Trophoblast cell (in vitro differentiated cells and primary cell): ENCODE data around the gene FBXW9.
"Not testable (repeated sequence)": the region's sequence is repeated elsewhere in the genome, so short reads cannot be mapped to it uniquely, and the experiment has no call there.

Experiments used
- DNase-seq, 2 donors: peaks; one replicate each; pipeline ENCODE4 v3.0.0-alpha.2; 2016
- H2AFZ ChIP-seq: 2 replicates; pipeline ENCODE4 v1.6.1; 2013; ENCODE audit warnings: low read length, moderate library complexity, mild to moderate bottlenecking; ENCODE audit not compliant: insufficient read depth, poor library complexity
- H2AK5ac ChIP-seq: 2 replicates; pipeline ENCODE4 v1.6.1; 2013; ENCODE audit warnings: mild to moderate bottlenecking, low read length
- H2BK120ac ChIP-seq: 2 replicates; pipeline ENCODE4 v1.6.1; 2013; ENCODE audit warnings: low read length, mild to moderate bottlenecking, moderate library complexity; ENCODE audit not compliant: insufficient read depth, poor library complexity
- H2BK12ac ChIP-seq: 2 replicates; pipeline ENCODE4 v1.6.1; 2013; ENCODE audit warnings: mild to moderate bottlenecking, low read length, moderate library complexity
- H2BK5ac ChIP-seq: 2 replicates; pipeline ENCODE4 v1.6.1; 2013; ENCODE audit warnings: low read length, low read depth, moderate library complexity, mild to moderate bottlenecking; ENCODE audit not compliant: poor library complexity
- H3K14ac ChIP-seq: 2 replicates; pipeline ENCODE4 v1.6.1; 2013; ENCODE audit warnings: mild to moderate bottlenecking, low read length
- H3K18ac ChIP-seq: 2 replicates; pipeline ENCODE4 v1.6.1; 2013; ENCODE audit warnings: mild to moderate bottlenecking, low read length
- H3K23ac ChIP-seq: 2 replicates; pipeline ENCODE4 v1.6.1; 2013; ENCODE audit warnings: low read length
- H3K27ac ChIP-seq: 2 replicates; pipeline ENCODE4 v1.5.1; 2013; ENCODE audit warnings: low read depth, mild to moderate bottlenecking, inconsistent platforms, low read length, moderate library complexity
- H3K27me3 ChIP-seq: 2 replicates; pipeline ENCODE4 v1.6.1; 2013; ENCODE audit warnings: inconsistent platforms, mild to moderate bottlenecking, low read length, moderate library complexity; ENCODE audit not compliant: insufficient read depth
- H3K36me3 ChIP-seq, 2 experiments: 1 replicate in 1 of 2; 2 replicates in 1 of 2; pipeline ENCODE4 v1.6.1; 2013; ENCODE audit warnings: low read length in 2 of 2, mild to moderate bottlenecking in 2 of 2, moderate library complexity in 1 of 2; ENCODE audit not compliant: insufficient read depth in 2 of 2, control insufficient read depth in 1 of 2
- H3K4ac ChIP-seq: 2 replicates; pipeline ENCODE4 v1.6.1; 2013; ENCODE audit warnings: low read depth, mild to moderate bottlenecking, low read length, moderate library complexity
- H3K4me1 ChIP-seq, 2 experiments: 1 replicate in 1 of 2; 2 replicates in 1 of 2; pipeline ENCODE4 v1.6.1; 2013; ENCODE audit warnings: low read length in 2 of 2, mild to moderate bottlenecking in 2 of 2, moderate library complexity in 1 of 2; ENCODE audit not compliant: insufficient read depth in 2 of 2, control insufficient read depth in 1 of 2
- H3K4me2 ChIP-seq: 2 replicates; pipeline ENCODE4 v1.6.1; 2013; ENCODE audit warnings: inconsistent platforms, mild to moderate bottlenecking, low read length, moderate library complexity
- H3K4me3 ChIP-seq: 2 replicates; pipeline ENCODE4 v1.5.1; 2013; ENCODE audit warnings: mild to moderate bottlenecking, low read depth, low read length, inconsistent platforms
- H3K79me1 ChIP-seq: one replicate; pipeline ENCODE4 v1.6.1; 2013; ENCODE audit warnings: low read length
- H3K79me2 ChIP-seq: 2 replicates; pipeline ENCODE4 v1.6.1; 2013; ENCODE audit warnings: low read length, mild to moderate bottlenecking; ENCODE audit not compliant: control insufficient read depth, insufficient read depth, poor library complexity
- H3K9ac ChIP-seq: 2 replicates; pipeline ENCODE4 v1.6.1; 2013; ENCODE audit warnings: mild to moderate bottlenecking, low read length
- H3K9me3 ChIP-seq: 2 replicates; pipeline ENCODE4 v1.6.1; 2013; ENCODE audit warnings: low read depth, mild to moderate bottlenecking, control low read depth, inconsistent platforms, low read length; ENCODE audit not compliant: insufficient read depth
- H4K12ac ChIP-seq: 2 replicates; pipeline ENCODE4 v1.6.1; 2013; ENCODE audit warnings: low read depth, mild to moderate bottlenecking, low read length, moderate library complexity
- H4K8ac ChIP-seq: 2 replicates; pipeline ENCODE4 v1.6.1; 2013; ENCODE audit warnings: low read depth, mild to moderate bottlenecking, low read length, moderate library complexity
- H4K91ac ChIP-seq: one replicate; pipeline ENCODE4 v1.6.1; 2013; ENCODE audit warnings: low read depth, mild to moderate bottlenecking, low read length, moderate library complexity
- WGBS: extraction: QIAGEN DNeasy Blood & Tissue Kit; methylation state at CpG from one replicate; pipeline ENCODE4 v1.1.7; 2013; ENCODE audit warnings: missing lambda C conversion rate; ENCODE audit not compliant: insufficient read length, insufficient coverage; ENCODE audit errors: extremely low coverage; 5-methylcytosine and 5-hydroxymethylcytosine counted together

The FBXW9 gene

GRCh38 chr19:12727745-12728433 is 31.5 kb upstream of the FBXW9 start:
- Histone ChIP-seq H2AK5ac (no peak overlapping the region), H3K79me1 (peaks cover 6% of the 10 kb centered on the region), H3K9me3 (peaks cover 2% of the 10 kb centered on the region), H2BK5ac (no peak overlapping the region), H4K12ac (no peak overlapping the region), H3K4me2 (no peak overlapping the region), H3K27ac (no peak overlapping the region), H2AFZ (no peak overlapping the region), H4K91ac (no peak overlapping the region), H3K23ac (no peak overlapping the region), H3K18ac (no peak overlapping the region), H3K4ac (no peak overlapping the region), H3K79me2 (peaks cover 9% of the 10 kb centered on the region), H3K14ac (no peak overlapping the region), H2BK120ac (no peak overlapping the region), H3K9ac (no peak overlapping the region), H3K27me3 (no peaks in the 10 kb centered on the region), H3K4me3 (no peak overlapping the region), H3K36me3 (peaks cover 36 to 39% of the 10 kb centered on the region in 2 experiments), H2BK12ac (no peak overlapping the region), H3K4me1 (peaks cover 0 to 2% of the 10 kb centered on the region in 2 experiments), H4K8ac (no peak overlapping the region)
- no peak for DNase-seq
- WGBS = no CpG with 5 or more reads among the region's 9 CpGs

DNA sequence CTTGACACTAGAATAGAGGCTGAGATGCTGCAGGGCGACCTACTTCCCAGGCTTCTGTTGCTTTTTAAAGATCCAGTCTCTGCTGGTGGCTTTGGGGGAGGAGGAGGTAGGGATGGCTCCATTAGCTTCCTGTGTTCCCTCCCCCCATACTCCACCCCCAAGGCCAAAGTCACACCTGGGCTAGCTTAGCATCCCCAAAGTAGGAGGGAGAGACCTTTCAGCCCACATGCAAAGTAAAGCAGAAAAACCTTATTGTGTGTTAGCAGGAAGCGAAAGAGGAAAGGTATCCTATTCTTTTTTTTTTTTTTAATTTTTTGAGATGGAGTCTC is 30.5 kb upstream of the FBXW9 start:
- Histone ChIP-seq H2AK5ac (no peak overlapping the region), H3K4me2 (no peak overlapping the region), H3K23ac (no peak overlapping the region), H4K91ac (no peak overlapping the region), H3K4me3 (no peak overlapping the region), H4K8ac (no peak overlapping the region), H3K27me3 (no peaks in the 10 kb centered on the region), H2BK12ac (no peak overlapping the region), H3K36me3 (peaks cover 33 to 35% of the 10 kb centered on the region in 2 experiments), H3K79me2 (peaks cover 6% of the 10 kb centered on the region), H3K4me1 (no peaks in the 10 kb centered on the region), H3K27ac (no peak overlapping the region), H2AFZ (no peak overlapping the region), H2BK5ac (no peak overlapping the region), H3K79me1 (peaks cover 12% of the 10 kb centered on the region), H4K12ac (no peak overlapping the region), H2BK120ac (no peak overlapping the region), H3K14ac (no peak overlapping the region), H3K9me3 (peaks cover 2% of the 10 kb centered on the region), H3K4ac (no peak overlapping the region), H3K18ac (no peak overlapping the region), H3K9ac (no peak overlapping the region)
- DNase-seq = no peak
- WGBS = no CpG with 5 or more reads among the region's 2 CpGs

- not testable (repeated sequence) for H4K91ac ChIP-seq, H3K27me3 ChIP-seq, H3K27ac ChIP-seq, H3K23ac ChIP-seq, H2BK120ac ChIP-seq, H3K4ac ChIP-seq, H3K14ac ChIP-seq, H4K8ac ChIP-seq, H4K12ac ChIP-seq, H3K4me3 ChIP-seq, H2BK5ac ChIP-seq, H3K4me1 ChIP-seq, H3K9ac ChIP-seq, H2AFZ ChIP-seq, H3K4me2 ChIP-seq, H2BK12ac ChIP-seq, H2AK5ac ChIP-seq, H3K18ac ChIP-seq, DNase-seq, H3K9me3 ChIP-seq
- Histone ChIP-seq H3K36me3 (peaks cover 22 to 23% of the 10 kb centered on the region in 2 experiments), H3K79me1 (peaks cover 22% of the 10 kb centered on the region), H3K79me2 (peaks cover 18% of the 10 kb centered on the region)
- WGBS = no CpG with 5 or more reads among the region's 10 CpGs
These were observed 29.2 kb upstream of the FBXW9 start for GRCh38 chr19:12725612-12726011.

DNA sequence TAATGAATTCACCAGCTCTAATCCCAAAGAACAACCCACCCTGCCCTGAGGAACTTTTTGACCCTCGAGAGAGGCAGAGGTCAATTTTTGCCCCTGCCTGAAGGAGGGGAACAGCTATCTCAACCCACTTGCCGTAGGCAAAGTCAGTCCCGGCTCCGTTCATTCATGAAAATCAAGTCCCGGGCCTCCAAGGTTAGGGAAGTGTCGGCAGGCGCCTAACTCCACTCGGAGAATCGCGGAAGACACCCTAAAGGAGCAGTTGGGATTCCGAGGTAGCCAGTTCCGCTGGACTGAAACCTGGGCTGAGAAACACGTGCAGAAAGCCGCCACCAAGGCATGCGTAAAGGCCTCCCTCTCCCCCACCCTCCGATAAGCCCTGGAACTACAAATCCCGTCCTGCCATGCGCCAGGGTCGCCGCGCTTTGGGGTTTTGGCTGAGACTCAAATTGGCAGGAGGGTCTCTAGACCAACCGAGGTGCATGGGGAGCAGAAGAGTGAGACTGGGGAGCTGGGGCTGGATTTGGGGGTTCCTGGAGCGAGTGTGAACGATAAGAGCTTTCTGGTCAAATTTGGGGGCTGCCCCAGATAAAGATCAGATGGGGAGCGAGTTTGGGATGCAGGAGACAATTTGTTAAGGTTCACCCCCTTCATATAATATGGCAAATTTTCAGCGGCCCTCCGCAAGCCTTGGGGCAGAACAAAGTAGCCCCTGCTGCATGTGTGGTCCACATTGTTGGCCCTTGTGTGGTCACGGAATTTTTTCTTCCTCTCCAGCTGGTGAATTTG is 27.4 kb upstream of the FBXW9 start, which contains the start of gene TNPO2:
Gene TNPO2 (minus strand): TSS at position 292 of the 786 bp plus-strand sequence. CDS start 2,955 bp downstream, outside the sequence.
- peaks cover 22% of the 10 kb centered on the region for H3K79me1 ChIP-seq
- H3K4me2 ChIP-seq = peak within 1 kb of the TSS; percentile 90
- H4K91ac ChIP-seq = peak within 1 kb of the TSS; percentile 68
- peak within 1 kb of the TSS; percentile 28 for H3K4ac ChIP-seq
- peak; percentile 16 to 54 for DNase-seq
- H4K12ac ChIP-seq = peak within 1 kb of the TSS; percentile 58
- peaks cover 12 to 14% of the 10 kb centered on the region in 2 experiments for H3K36me3 ChIP-seq
- peak within 1 kb of the TSS; percentile 72 for H2AK5ac ChIP-seq
- H3K27me3 ChIP-seq = no peaks in the 10 kb centered on the region
- peak within 1 kb of the TSS; percentile 73 for H3K14ac ChIP-seq
- H2BK5ac ChIP-seq = no peak within 1 kb of the TSS
- H2BK120ac ChIP-seq = peak within 1 kb of the TSS; percentile 41
- H3K4me3 ChIP-seq = peak within 1 kb of the TSS; percentile 78
- peak within 1 kb of the TSS; percentile 94 for H4K8ac ChIP-seq
- peaks cover 3 to 5% of the 10 kb centered on the region in 2 experiments for H3K4me1 ChIP-seq
- H3K23ac ChIP-seq = no peak within 1 kb of the TSS
- peak within 1 kb of the TSS; percentile 81 for H3K9ac ChIP-seq
- H3K27ac ChIP-seq = peak within 1 kb of the TSS; percentile 69
- no peak within 1 kb of the TSS for H2BK12ac ChIP-seq
- no CpG with 5 or more reads among the region's 28 CpGs for WGBS
- peak within 1 kb of the TSS; percentile 48 for H2AFZ ChIP-seq
- H3K18ac ChIP-seq = peak within 1 kb of the TSS; percentile 85
- H3K9me3 ChIP-seq = peaks cover 2% of the 10 kb centered on the region
- peaks cover 23% of the 10 kb centered on the region for H3K79me2 ChIP-seq
